ENCODE data around the gene SEMA6D.
"Not testable (repeated sequence)": the region's sequence is repeated elsewhere in the genome, so short reads cannot be mapped to it uniquely, and the experiment has no call there.

Gene SEMA6D

GRCh38 chr15:47732248-47732647 lies 14.9 kb downstream of the SEMA6D start:
- TF ChIP-seq CTCF (conservative IDR thresholded peaks at IDR 0.05; ENCODE audit: low read depth, low read length): no peak
- no peak for DNase-seq (ENCODE audit: low read depth)
- H3K4me3 ChIP-seq (ENCODE audit: low read length): no peak overlapping the region

- DNase-seq (ENCODE audit: low read depth): no peak
- TF ChIP-seq CTCF (conservative IDR thresholded peaks at IDR 0.05; ENCODE audit: low read depth, low read length): no peak
- H3K4me3 ChIP-seq (ENCODE audit: low read length): no peak overlapping the region
These were observed 15.8 kb downstream of the SEMA6D start for GRCh38 chr15:47733085-47733484.

GRCh38 chr15:47736143-47736786 lies 19.0 kb downstream of the SEMA6D start:
- DNase-seq (ENCODE audit: low read depth): no peak
- TF ChIP-seq CTCF (conservative IDR thresholded peaks at IDR 0.05; ENCODE audit: low read depth, low read length): no peak
- no peak overlapping the region for H3K4me3 ChIP-seq (ENCODE audit: low read length)

- no peak for DNase-seq (ENCODE audit: low read depth)
- no peak for TF ChIP-seq CTCF (conservative IDR thresholded peaks at IDR 0.05; ENCODE audit: low read depth, low read length)
- H3K4me3 ChIP-seq (ENCODE audit: low read length): no peak overlapping the region
These were observed 20.2 kb downstream of the SEMA6D start for GRCh38 chr15:47737477-47737876.

GRCh38 chr15:47738144-47738825 lies 21.0 kb downstream of the SEMA6D start:
- not testable (repeated sequence) for DNase-seq (ENCODE audit: low read depth); H3K4me3 ChIP-seq (ENCODE audit: low read length)

GRCh38 chr15:47741082-47741481 lies 23.8 kb downstream of the SEMA6D start:
- no peak overlapping the region for H3K4me3 ChIP-seq (ENCODE audit: low read length)
- TF ChIP-seq CTCF (conservative IDR thresholded peaks at IDR 0.05; ENCODE audit: low read depth, low read length): no peak
- no peak for DNase-seq (ENCODE audit: low read depth)

- H3K4me3 ChIP-seq (ENCODE audit: low read length): no peak overlapping the region
- TF ChIP-seq CTCF (conservative IDR thresholded peaks at IDR 0.05; ENCODE audit: low read depth, low read length): no peak
- no peak for DNase-seq (ENCODE audit: low read depth)
These were observed 24.6 kb downstream of the SEMA6D start for GRCh38 chr15:47741907-47742306.

All from retinal pigment epithelial cell (primary cell).